ENCODE results near the gene KLF16.

GRCh38 chr19:1908364-1908678 is 44.9 kb upstream of the KLF16 start:
- TF ChIP-seq GATA2 (IDR thresholded peaks at IDR 0.05; ENCODE audit: low read depth, low read length), result no peak
- no peak for TF ChIP-seq GATA3 (IDR thresholded peaks at IDR 0.05; ENCODE audit: low read depth, low read length)
